BJ (cell line): ENCODE measurements around the gene IFNA16. TPM values are rescaled to one million over a fixed set of nuclear protein-coding genes. Genes with fewer than 3 reads are reported as not detected.
"Not testable (repeated sequence)": the region's sequence is repeated elsewhere in the genome, so short reads cannot be mapped to it uniquely, and the experiment has no call there.

Experiments used
- CTCF ChIA-PET: fragments of 350-600 bp; formaldehyde crosslinking; extraction: SDS; loops from one replicate; lab custom pipeline; 2021; ENCODE audit warnings: antibody characterized with exemption, inconsistent platforms; lab: Yijun Ruan, JAX
- POLR2A ChIA-PET: fragments of 300-600 bp; sonication (Branson Sonifier 250); formaldehyde crosslinking; extraction: SDS; loops from one replicate; lab custom pipeline; 2021; ENCODE audit warnings: antibody characterized with exemption; lab: Charles Lee
- DNase-seq: peaks from one replicate; pipeline ENCODE4 v3.0.0-alpha.2; 2011; ENCODE audit warnings: low read depth
- H3K27me3 ChIP-seq: 2 replicates; pipeline ENCODE4 v1.6.0; 2011; ENCODE audit warnings: low read length; ENCODE audit not compliant: control insufficient read depth, insufficient read depth
- H3K36me3 ChIP-seq: 2 replicates; pipeline ENCODE4 v1.5.1; 2011; ENCODE audit warnings: low read length; ENCODE audit not compliant: control insufficient read depth, insufficient read depth
- H3K4me3 ChIP-seq: 2 replicates; pipeline ENCODE4 v1.5.1; 2011; ENCODE audit warnings: low read depth, mild to moderate bottlenecking, control low read depth, low read length
- CTCF ChIP-seq: IDR thresholded peaks from 2 replicates; pipeline ENCODE4 v1.5.1; 2011; ENCODE audit warnings: low read depth, mild to moderate bottlenecking, control low read depth, inconsistent platforms, low read length, moderate library complexity; ENCODE audit not compliant: insufficient read depth
- polyA plus RNA-seq: library from polyadenylated mRNA; depleted of rRNA; stranded (reverse); fragments of >200 nt; gene quantifications from 2 replicates; pipeline ENCODE4 v1.2.3, GENCODE V29; 2011

Gene IFNA16
- polyA plus RNA-seq, 1 experiment, result not detected

- no peak for TF ChIP-seq CTCF
- no peaks in the 10 kb centered on the region for H3K36me3 ChIP-seq
- CTCF ChIA-PET, result no interaction called here
- no peak for DNase-seq
- POLR2A ChIA-PET, result no interaction called here
- no peaks in the 10 kb centered on the region for H3K27me3 ChIP-seq
- H3K4me3 ChIP-seq, result no peak overlapping the region
Observed at GRCh38 chr9:21210311-21210710, 6.8 kb downstream of the IFNA16 start.

DNA sequence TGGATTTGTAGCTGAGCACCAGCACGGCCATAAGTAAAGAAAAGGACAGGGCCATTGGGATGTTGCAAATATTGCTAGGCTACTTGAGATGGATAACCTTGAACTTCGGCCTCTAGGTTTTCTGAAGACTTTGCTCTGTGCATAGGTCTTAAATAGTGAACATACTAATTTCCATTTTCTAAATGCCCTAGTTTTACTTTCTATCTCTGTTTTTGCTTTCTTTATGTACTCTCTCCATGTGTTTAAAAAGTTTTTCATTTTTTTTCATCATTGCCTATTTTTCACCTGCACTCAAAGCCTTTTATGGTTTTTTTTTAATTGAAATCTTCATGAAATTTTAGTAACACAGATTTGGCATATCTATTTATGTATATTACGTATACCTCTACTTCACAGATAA, 10.1 kb downstream of the IFNA16 start, which contains the start of gene IFNA10:
Gene IFNA10 (minus strand): TSS at position 101 of the 400 bp plus-strand sequence. CDS start 46 bp downstream, at position 55.
- POLR2A ChIA-PET, H3K27me3 ChIP-seq, DNase-seq, H3K4me3 ChIP-seq, H3K36me3 ChIP-seq: not testable (repeated sequence)
- CTCF ChIA-PET, result interaction anchor here (1.3 kb wide), 1 partner anchor 12 kb away, joined by 5 read pairs; no protein-coding TSS in a partner anchor

- CTCF ChIA-PET, result no interaction called here
- Histone ChIP-seq H3K4me3 (no peak overlapping the region), H3K36me3 (no peaks in the 10 kb centered on the region), H3K27me3 (peaks cover 2% of the 10 kb centered on the region; the same call in 1 of the 2 replicates)
- TF ChIP-seq CTCF, result no peak
- no peak for DNase-seq
- POLR2A ChIA-PET, result no interaction called here
Observed at GRCh38 chr9:21205204-21205603, 11.9 kb downstream of the IFNA16 start.

DNA sequence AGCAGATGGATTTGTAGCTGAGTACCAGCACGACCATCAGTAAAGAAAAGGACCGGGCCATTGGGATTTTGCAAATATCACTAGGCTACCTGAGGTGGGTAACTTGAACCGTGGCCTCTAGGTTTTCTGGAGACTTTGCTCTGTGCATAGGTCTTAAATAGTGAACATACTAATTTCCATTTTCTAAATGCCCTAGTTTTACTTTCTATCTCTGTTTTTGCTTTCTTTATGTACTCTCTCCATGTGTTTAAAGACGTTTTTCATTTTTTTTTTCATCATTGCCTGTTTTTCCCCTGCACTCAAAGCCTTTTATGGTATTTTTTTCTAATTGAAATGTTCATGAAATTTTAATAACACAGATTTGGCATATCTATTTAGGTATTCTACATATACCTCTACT, 15.0 kb downstream of the IFNA16 start, which contains the start of gene IFNA7:
Gene IFNA7 (minus strand): TSS at position 101 of the 400 bp plus-strand sequence. CDS start 40 bp downstream, at position 61.
- CTCF ChIA-PET, result interaction anchor here (1.4 kb wide), 1 partner anchor 11 kb away, joined by 4 read pairs; no protein-coding TSS in a partner anchor
- H3K27me3 ChIP-seq, H3K36me3 ChIP-seq, H3K4me3 ChIP-seq, DNase-seq, POLR2A ChIA-PET: not testable (repeated sequence)

- peak; percentile 54 for TF ChIP-seq CTCF
- CTCF ChIA-PET, result interaction anchor here (0.7 to 1.6 kb wide), 7 partner anchors 9 to 596 kb away, joined by 3 to 5 read pairs (median 4); partner anchors contain the start of gene IFNA10
- POLR2A ChIA-PET, DNase-seq, H3K4me3 ChIP-seq, H3K27me3 ChIP-seq, H3K36me3 ChIP-seq: not testable (repeated sequence)
Observed at GRCh38 chr9:21194867-21195776, 22.0 kb downstream of the IFNA16 start.

DNA sequence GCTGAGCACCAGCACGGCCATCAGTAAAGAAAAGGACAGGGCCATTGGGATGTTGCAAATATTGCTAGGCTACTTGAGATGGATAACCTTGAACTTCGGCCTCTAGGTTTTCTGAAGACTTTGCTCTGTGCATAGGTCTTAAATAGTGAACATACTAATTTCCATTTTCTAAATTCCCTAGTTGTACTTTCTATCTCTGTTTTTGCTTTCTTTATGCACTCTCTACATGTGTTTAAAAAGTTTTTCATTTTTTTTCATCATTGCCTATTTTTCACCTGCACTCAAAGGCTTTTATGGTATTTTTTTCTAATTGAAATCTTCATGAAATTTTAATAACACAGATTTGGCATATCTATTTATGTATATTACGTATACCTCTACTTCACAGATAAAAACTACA, 29.6 kb downstream of the IFNA16 start, which contains the start of gene IFNA4:
Gene IFNA4 (minus strand): TSS at position 101 of the 400 bp plus-strand sequence. CDS start 56 bp downstream, at position 45.
- POLR2A ChIA-PET, H3K36me3 ChIP-seq, H3K27me3 ChIP-seq, H3K4me3 ChIP-seq, CTCF ChIA-PET, DNase-seq: not testable (repeated sequence)
